Natural killer cell treated with Interleukin-12 subunit alpha and Interleukin-12 subunit beta and Interleukin-15 and Interleukin-18, amount 100 ng/mL, for 72 hours (primary cell): ENCODE measurements around the gene LSR. TPM values are rescaled to one million over a fixed set of nuclear protein-coding genes. Genes with fewer than 3 reads are reported as not detected.

ENCODE experiments used
- ATAC-seq, 2 donors: fragments of 150-1000 bp; cut with Tn5 transposase in 1 of 2; sonication (Bioruptor Pico), chemical (Tn5 transposase) in 1 of 2; 2 replicates each; pipeline ENCODE4 v1.10.0; 2021
- DNase-seq: peaks from one replicate; pipeline ENCODE4 v3.0.0; 2022; ENCODE audit warnings: low spot score
- H3K27ac Mint-ChIP-seq, 2 donors: 1 replicate in 1 of 2; 2 replicates in 1 of 2; pipeline ENCODE4 v1.8.0; 2022; ENCODE audit warnings: mixed read lengths in 2 of 2, mild to moderate bottlenecking in 1 of 2, moderate library complexity in 1 of 2
- H3K27me3 Mint-ChIP-seq, 2 donors: 1 replicate in 1 of 2; 2 replicates in 1 of 2; pipeline ENCODE4 v1.8.0; 2022; ENCODE audit warnings: mixed read lengths in 2 of 2
- H3K36me3 Mint-ChIP-seq: one replicate; pipeline ENCODE4 v1.8.0; 2022; ENCODE audit warnings: mixed read lengths
- H3K4me1 Mint-ChIP-seq, 2 donors: 1 replicate in 1 of 2; 2 replicates in 1 of 2; pipeline ENCODE4 v1.8.0; 2022; ENCODE audit warnings: low read depth in 2 of 2, mixed read lengths in 2 of 2, mild to moderate bottlenecking in 1 of 2
- H3K4me3 Mint-ChIP-seq: one replicate; pipeline ENCODE4 v1.8.0; 2022; ENCODE audit warnings: mixed read lengths
- H3K9me3 Mint-ChIP-seq: 2 replicates; pipeline ENCODE4 v1.8.0; 2022; ENCODE audit warnings: mixed read lengths
- total RNA-seq, 2 donors: library from RNA; stranded (reverse); gene quantifications; one replicate each; pipeline ENCODE4 v1.2.3, GENCODE V29; 2022

Gene LSR
- total RNA-seq, 2 donors from 2014 or later = 1.5 to 2.7 TPM

DNA sequence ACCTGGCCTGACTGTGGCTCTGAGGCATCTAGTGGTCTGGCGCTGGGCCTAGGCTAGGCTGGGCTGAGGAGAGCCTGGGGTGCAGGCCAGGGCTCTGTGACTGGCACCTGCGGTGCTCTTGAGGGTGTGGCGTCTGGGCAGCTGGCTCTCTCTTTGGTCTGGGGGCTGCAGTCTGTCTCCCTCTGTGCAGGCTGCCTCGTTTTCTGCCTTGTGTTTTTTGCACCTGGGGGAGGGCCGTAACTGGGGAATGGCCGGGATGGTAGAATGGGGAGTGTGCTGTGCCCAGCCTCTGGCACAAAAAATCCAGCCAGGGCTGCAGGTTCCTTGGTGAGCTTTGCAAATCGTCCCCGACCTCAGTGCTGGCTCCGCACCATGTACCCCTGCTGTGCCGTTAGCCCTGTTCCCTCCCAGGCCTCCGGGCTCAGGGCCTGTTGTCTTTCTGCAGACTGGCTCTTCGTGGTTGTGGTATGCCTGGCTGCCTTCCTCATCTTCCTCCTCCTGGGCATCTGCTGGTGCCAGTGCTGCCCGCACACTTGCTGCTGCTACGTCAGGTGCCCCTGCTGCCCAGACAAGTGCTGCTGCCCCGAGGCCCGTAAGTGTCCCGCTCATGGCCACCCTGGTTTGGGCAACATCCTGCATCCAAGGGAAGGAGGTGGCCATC, 13.4 kb downstream of the LSR start:
- DNase-seq (no peak), ATAC-seq (no peak)
- H3K4me1 Mint-ChIP-seq = peaks cover 15 to 24% of the 10 kb centered on the region in 2 donors
- H3K9me3 Mint-ChIP-seq = no peaks in the 10 kb centered on the region
- no peak overlapping the region for H3K27ac Mint-ChIP-seq
- no peaks in the 10 kb centered on the region for H3K27me3 Mint-ChIP-seq
- H3K36me3 Mint-ChIP-seq = no peaks in the 10 kb centered on the region
- H3K4me3 Mint-ChIP-seq = no peak overlapping the region

DNA sequence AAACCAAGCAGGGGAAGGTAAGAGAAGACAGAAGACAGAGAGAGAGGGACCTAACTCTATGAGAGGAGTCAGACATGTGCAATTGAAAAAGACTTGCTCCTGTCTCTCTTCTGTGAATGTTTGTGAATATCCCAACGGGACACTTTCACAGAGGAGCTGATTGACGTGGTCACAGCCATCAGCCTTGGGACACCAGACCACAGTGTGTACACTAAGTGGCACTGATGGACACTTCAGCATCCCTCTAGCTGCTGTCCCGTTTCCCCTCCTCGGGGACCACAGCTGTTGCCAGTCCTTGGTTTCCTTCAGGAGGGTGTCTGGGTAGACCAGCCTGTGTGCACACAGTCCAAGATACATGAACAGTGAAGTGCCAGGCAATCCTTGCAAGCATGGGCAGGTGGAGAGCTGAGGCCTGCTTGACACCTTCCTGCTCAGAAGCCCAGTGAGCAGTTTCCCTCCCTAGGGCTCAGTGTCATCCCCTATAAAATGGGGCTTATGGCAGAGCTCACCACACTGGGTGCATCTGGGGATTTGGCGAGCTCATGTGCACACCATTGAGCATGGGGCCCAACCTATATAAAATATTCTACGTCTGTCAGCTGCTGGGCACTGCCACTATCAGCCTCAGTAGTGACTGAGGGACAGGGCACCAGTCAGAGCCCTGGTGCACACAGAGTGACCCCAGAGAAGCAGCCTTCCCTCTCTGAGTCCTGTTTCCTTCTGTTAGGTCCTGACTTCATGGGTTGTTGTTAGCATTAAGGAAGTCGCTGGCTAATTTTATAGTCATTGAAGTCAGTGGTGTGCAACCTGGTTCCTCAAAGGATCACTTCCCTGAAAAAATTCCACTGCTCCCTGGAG, 15.7 kb downstream of the LSR start:
- no peak for ATAC-seq
- Mint-ChIP-seq H3K36me3 (no peaks in the 10 kb centered on the region), H3K4me1 (peaks cover 15 to 24% of the 10 kb centered on the region in 2 donors), H3K4me3 (no peak overlapping the region), H3K9me3 (no peaks in the 10 kb centered on the region), H3K27me3 (no peaks in the 10 kb centered on the region), H3K27ac (no peak overlapping the region)
- DNase-seq = no peak

DNA sequence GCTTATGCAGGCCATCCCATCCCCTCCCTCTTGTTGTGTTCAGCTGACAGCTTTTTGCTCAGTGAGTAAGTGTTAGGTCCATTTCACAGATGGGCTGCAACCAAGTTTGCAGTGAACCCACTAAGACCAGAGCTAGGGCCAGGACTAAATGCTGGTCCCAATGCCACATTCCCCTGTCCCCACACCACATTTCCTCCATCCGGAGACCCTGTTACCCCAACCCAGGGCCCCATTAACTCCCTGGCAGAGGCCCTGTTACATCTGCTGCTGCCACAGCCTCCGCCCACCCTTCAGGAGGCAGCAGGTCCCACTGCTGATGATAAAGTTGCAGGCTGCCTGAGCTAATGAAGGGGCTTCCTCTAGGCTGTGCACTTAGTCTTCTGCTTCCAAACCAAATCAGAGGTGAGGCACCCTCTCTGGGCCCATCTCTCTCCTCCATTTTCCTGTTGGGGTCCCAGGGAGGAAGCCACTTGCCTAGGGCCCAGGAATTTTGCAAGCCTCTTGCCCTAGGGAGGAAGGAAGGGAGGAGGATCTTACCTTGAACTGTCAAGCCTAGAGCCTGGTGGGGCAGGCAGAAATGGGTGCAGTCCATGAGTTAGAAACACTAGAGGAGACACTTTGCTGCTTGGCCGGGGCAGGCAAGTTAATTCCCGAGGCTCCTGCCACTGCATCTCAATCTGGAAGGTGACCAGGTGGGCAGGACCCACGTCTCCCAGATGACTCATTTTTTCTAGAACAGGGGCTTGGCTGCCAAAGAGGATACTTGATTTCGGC, 16.5 kb downstream of the LSR start:
- no peaks in the 10 kb centered on the region for H3K36me3 Mint-ChIP-seq
- H3K9me3 Mint-ChIP-seq = no peaks in the 10 kb centered on the region
- ATAC-seq = no peak
- H3K4me3 Mint-ChIP-seq = peak overlapping the region; percentile 70
- DNase-seq = no peak
- H3K27ac Mint-ChIP-seq = peak overlapping the region; percentile 71 to 77
- no peaks in the 10 kb centered on the region for H3K27me3 Mint-ChIP-seq
- H3K4me1 Mint-ChIP-seq = peaks cover 15 to 24% of the 10 kb centered on the region in 2 donors

DNA sequence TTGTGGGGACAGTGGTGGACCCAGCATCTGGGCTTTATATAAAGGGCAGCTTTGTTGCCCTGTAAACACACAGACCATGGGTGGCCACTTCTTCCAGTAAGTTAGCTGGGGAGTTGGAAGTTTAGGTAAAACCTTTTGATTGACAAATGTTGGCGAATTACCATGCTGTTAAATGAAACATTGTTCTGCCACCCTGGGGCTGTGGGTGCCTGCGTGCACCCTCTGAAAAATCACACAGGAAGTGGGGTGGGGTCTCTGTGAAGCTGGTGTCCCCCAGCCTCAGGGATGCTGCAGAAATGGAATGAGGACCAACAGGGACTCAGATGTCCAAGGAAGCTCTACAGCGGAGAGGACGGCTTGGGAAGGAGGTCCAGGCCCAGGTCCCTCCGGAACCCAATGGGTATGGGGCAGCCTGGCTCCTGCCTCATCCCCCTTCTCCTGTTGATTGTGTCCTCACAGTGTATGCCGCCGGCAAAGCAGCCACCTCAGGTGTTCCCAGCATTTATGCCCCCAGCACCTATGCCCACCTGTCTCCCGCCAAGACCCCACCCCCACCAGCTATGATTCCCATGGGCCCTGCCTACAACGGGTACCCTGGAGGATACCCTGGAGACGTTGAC, 17.2 kb downstream of the LSR start:
- DNase-seq (no peak), ATAC-seq (no peak)
- Mint-ChIP-seq H3K4me1 (peaks cover 15 to 23% of the 10 kb centered on the region in 2 donors), H3K9me3 (no peaks in the 10 kb centered on the region), H3K27me3 (no peaks in the 10 kb centered on the region), H3K36me3 (no peaks in the 10 kb centered on the region), H3K27ac (peak overlapping the region; percentile 71 to 77), H3K4me3 (peak overlapping the region; percentile 70)

DNA sequence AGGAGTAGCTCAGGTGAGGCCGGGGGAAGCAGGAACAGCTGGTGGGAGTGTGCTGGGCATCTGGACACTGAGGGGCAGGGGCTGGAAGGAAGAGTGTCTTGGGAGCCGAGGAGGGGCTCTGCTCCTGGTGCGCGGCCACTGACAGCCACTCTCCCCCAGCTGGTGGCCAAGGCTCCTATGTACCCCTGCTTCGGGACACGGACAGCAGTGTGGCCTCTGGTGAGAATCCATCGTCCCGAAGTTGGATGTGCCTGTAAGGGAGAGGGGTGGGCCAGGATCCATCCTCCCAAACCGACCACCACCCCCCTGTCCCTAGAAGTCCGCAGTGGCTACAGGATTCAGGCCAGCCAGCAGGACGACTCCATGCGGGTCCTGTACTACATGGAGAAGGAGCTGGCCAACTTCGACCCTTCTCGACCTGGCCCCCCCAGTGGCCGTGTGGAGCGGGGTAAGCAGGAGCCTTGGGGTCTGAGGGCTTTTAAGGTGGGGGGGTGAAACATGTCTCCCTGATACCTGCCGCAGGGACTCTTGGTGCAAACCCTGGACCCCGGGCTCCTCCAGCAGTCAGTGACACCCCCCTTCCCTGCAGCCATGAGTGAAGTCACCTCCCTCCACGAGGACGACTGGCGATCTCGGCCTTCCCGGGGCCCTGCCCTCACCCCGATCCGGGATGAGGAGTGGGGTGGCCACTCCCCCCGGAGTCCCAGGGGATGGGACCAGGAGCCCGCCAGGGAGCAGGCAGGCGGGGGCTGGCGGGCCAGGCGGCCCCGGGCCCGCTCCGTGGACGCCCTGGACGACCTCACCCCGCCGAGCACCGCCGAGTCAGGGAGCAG, 17.9 kb downstream of the LSR start:
- no peaks in the 10 kb centered on the region for H3K27me3 Mint-ChIP-seq
- H3K9me3 Mint-ChIP-seq = no peaks in the 10 kb centered on the region
- no peaks in the 10 kb centered on the region for H3K36me3 Mint-ChIP-seq
- peaks cover 15 to 25% of the 10 kb centered on the region in 2 donors for H3K4me1 Mint-ChIP-seq
- H3K4me3 Mint-ChIP-seq = peak overlapping the region; percentile 92
- ATAC-seq (no peak), DNase-seq (no peak)
- H3K27ac Mint-ChIP-seq = peak overlapping the region; percentile 88

DNA sequence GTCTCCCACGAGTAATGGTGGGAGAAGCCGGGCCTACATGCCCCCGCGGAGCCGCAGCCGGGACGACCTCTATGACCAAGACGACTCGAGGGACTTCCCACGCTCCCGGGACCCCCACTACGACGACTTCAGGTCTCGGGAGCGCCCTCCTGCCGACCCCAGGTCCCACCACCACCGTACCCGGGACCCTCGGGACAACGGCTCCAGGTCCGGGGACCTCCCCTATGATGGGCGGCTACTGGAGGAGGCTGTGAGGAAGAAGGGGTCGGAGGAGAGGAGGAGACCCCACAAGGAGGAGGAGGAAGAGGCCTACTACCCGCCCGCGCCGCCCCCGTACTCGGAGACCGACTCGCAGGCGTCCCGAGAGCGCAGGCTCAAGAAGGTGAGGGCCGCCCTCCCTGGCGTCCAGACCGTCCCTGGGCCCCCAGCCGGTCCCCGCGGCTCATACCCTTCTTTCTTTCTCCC, 18.6 kb downstream of the LSR start:
- H3K27ac Mint-ChIP-seq = peak overlapping the region; percentile 88
- ATAC-seq (peak; percentile 26 to 39), DNase-seq (no peak)
- peaks cover 19 to 31% of the 10 kb centered on the region in 2 donors for H3K4me1 Mint-ChIP-seq
- H3K27me3 Mint-ChIP-seq = no peaks in the 10 kb centered on the region
- peaks cover 4% of the 10 kb centered on the region for H3K36me3 Mint-ChIP-seq
- peak overlapping the region; percentile 92 for H3K4me3 Mint-ChIP-seq
- no peaks in the 10 kb centered on the region for H3K9me3 Mint-ChIP-seq

DNA sequence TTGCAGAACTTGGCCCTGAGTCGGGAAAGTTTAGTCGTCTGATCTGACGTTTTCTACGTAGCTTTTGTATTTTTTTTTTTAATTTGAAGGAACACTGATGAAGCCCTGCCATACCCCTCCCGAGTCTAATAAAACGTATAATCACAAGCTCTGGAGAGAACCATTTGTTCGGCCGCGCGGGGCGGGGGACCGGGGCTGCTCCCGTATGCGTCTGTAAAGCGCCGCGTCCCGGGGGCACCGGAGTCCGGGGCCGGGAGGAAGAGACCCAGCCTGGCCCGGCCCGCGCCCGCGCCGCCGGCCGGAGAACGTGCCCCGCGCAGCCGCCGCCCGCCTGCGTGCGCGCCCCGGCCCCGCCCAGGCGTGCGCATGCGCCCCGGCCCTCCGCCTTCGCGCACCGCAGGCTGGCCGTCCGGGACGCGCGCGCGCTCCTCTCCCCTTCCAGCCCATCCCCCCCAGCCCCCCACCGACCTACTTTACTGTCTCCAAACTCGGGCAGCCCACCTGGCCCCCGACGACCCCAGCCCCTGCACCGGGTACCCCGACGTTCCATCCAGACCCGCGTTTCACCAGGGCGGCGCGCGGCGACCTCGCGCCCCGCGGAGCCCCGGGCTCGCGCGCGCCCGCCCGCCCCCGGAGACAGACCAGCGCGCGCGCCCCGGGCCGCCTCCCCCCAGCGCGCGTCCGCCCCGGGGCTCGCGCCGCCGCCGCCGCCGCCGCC, 19.2 kb downstream of the LSR start:
- H3K9me3 Mint-ChIP-seq = no peaks in the 10 kb centered on the region
- DNase-seq = peak; percentile 89
- peak; percentile 84 to 85 for ATAC-seq
- H3K27ac Mint-ChIP-seq = peak overlapping the region; percentile 88
- H3K4me3 Mint-ChIP-seq = peak overlapping the region; percentile 92
- H3K4me1 Mint-ChIP-seq = peaks cover 19 to 31% of the 10 kb centered on the region in 2 donors
- H3K36me3 Mint-ChIP-seq = peaks cover 4% of the 10 kb centered on the region
- no peaks in the 10 kb centered on the region for H3K27me3 Mint-ChIP-seq

DNA sequence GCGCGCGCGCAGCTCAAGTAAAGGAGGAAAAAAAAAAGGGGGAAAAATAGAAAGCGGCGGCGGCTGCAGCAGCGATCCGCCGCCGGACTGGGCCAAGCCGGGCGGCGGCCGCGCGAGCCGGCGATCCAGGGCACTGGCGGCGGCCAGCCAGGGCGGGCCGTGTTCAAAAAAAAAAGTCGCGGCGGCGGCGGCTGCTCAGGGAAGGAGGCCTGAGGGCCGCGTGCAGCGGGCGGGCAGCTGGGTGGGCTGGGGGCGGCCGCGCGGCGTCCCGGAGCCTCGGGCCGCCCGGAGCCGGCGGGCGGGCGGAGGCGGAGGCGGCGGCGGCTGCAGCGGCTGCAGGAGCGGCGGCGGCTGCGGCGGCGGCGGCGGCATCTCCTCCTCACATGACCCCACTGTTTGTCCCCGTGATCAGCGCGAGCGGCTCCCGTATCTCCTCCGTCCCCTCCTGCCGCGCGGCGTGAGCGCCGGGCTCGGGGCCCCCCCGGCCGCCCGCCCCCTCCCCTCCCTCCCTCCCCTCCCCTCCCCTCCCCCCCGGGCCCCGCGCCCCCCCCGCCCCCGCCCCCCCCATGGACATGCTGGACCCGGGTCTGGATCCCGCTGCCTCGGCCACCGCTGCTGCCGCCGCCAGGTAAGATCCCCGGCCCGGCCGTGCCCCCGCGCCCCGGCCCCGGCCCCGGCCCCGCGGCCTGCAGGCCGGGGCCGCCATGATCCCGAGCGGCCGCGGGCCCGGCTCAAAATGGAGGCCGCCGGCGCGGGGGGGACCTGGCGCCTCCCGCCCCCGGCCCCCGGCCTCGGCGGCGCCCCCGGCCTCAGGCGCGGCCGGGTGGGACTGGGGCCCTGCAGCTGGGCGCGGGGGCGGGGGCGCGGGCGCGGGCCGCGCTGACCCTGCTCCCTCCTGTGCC, 20.0 kb downstream of the LSR start, which contains the start of gene USF2:
Gene USF2, plus strand, starts transcription at position 427 of the 902 bp plus-strand sequence. Its CDS starts 140 bp downstream, at position 567.
- Mint-ChIP-seq H3K9me3 (no peaks in the 10 kb centered on the region), H3K4me3 (peak within 1 kb of the TSS; percentile 92), H3K36me3 (peaks cover 9% of the 10 kb centered on the region), H3K27ac (peak within 1 kb of the TSS; percentile 88), H3K27me3 (no peaks in the 10 kb centered on the region), H3K4me1 (peaks cover 19 to 31% of the 10 kb centered on the region in 2 donors)
- DNase-seq = peak; percentile 75
- ATAC-seq = peak; percentile 28 to 62

DNA sequence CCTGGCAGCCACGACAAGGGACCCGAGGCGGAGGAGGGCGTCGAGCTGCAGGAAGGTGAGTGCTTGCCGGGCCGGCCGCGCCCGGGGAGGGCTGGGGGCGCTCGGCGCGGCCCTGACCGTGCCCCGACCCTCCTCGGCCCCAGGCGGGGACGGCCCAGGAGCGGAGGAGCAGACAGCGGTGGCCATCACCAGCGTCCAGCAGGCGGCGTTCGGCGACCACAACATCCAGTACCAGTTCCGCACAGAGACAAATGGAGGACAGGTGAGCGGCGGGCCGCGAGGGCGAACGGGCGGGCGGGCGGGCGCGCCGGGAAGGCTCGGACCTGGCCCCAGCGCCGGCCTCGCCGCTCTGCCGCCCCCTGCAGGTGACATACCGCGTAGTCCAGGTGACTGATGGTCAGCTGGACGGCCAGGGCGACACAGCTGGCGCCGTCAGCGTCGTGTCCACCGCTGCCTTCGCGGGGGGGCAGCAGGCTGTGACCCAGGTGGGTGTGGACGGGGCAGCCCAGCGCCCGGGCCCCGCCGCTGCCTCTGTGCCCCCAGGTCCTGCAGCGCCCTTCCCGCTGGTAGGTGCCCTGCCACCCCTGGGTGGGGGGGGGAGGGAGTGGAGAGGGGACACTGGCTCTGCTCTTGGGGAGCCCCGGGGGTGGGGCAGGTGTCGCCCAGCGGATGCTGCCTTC, 20.8 kb downstream of the LSR start:
- peak; percentile 71 to 81 for ATAC-seq
- Mint-ChIP-seq H3K27ac (peak overlapping the region in 1 of 2 donors; percentile 16), H3K36me3 (peaks cover 9% of the 10 kb centered on the region)

DNA sequence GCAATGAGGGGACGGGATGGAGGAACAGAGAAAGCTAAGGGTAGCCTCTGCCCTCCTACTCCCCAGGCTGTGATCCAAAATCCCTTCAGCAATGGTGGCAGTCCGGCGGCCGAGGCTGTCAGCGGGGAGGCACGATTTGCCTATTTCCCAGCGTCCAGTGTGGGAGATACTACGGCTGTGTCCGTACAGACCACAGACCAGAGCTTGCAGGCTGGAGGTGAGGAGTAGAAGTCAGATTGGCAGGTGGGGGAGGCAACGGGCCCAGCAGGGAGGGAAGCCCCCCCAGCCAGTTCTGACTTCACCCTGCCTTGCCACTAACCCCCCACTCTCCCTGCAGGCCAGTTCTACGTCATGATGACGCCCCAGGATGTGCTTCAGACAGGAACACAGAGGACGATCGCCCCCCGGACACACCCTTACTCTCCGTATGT, 21.6 kb downstream of the LSR start:
- H3K4me3 Mint-ChIP-seq = peak overlapping the region; percentile 63
- ATAC-seq (no peak), DNase-seq (no peak)
- H3K36me3 Mint-ChIP-seq = peaks cover 9% of the 10 kb centered on the region
- H3K4me1 Mint-ChIP-seq = peaks cover 16 to 24% of the 10 kb centered on the region in 2 donors
- no peaks in the 10 kb centered on the region for H3K27me3 Mint-ChIP-seq
- H3K9me3 Mint-ChIP-seq = no peaks in the 10 kb centered on the region
- H3K27ac Mint-ChIP-seq = peak overlapping the region in 1 of 2 donors; percentile 16

More for the DNA sequence above, 20.8 kb downstream of the LSR start:
- no peaks in the 10 kb centered on the region for H3K9me3 Mint-ChIP-seq
- H3K4me3 Mint-ChIP-seq = peak overlapping the region; percentile 63
- no peaks in the 10 kb centered on the region for H3K27me3 Mint-ChIP-seq
- H3K4me1 Mint-ChIP-seq = peaks cover 19 to 31% of the 10 kb centered on the region in 2 donors
- peak; percentile 87 for DNase-seq

DNA sequence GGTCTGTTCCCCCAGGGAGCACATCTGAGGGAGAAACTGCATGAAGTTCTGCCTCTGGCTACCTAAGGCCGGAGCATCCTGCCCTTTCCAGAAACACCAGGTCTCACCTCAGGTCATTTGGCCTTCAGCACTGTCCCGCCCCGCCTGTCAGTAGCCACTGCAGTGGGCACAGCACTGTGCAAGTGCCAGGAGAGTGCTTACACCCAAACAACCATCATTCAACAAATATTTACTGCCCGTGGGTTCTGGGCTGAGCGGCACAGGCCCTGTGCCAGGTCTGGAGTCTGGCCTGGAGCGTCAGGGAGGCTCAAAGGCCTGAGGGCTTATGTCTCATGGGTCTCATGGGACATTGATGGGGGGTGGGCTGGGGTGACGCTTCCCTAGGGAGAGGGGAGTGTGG, 22.7 kb downstream of the LSR start:
- DNase-seq (no peak), ATAC-seq (no peak)
- H3K4me1 Mint-ChIP-seq = peaks cover 5 to 13% of the 10 kb centered on the region in 2 donors
- H3K4me3 Mint-ChIP-seq = no peak overlapping the region
- peaks cover 9% of the 10 kb centered on the region for H3K36me3 Mint-ChIP-seq
- no peaks in the 10 kb centered on the region for H3K27me3 Mint-ChIP-seq
- no peaks in the 10 kb centered on the region for H3K9me3 Mint-ChIP-seq
- H3K27ac Mint-ChIP-seq = peak overlapping the region in 1 of 2 donors; percentile 70
